HG03280 (cell line): ENCODE measurements around the gene GET4.
"Not testable (repeated sequence)": the region's sequence is repeated elsewhere in the genome, so short reads cannot be mapped to it uniquely, and the experiment has no call there.

Experiments used
- ATAC-seq: cut with Tn5 transposase; IDR thresholded peaks from one replicate; pipeline ENCODE4 v1.9.1; 2021; ENCODE audit warnings: mild to moderate bottlenecking, moderate library complexity; ENCODE audit not compliant: unreplicated experiment

The GET4 gene

GRCh38 chr7:845091-845490, 31.3 kb upstream of the GET4 start:
- no peak for ATAC-seq

- no peak for ATAC-seq
Measured at GRCh38 chr7:845731-846130, 30.6 kb upstream of the GET4 start.

DNA sequence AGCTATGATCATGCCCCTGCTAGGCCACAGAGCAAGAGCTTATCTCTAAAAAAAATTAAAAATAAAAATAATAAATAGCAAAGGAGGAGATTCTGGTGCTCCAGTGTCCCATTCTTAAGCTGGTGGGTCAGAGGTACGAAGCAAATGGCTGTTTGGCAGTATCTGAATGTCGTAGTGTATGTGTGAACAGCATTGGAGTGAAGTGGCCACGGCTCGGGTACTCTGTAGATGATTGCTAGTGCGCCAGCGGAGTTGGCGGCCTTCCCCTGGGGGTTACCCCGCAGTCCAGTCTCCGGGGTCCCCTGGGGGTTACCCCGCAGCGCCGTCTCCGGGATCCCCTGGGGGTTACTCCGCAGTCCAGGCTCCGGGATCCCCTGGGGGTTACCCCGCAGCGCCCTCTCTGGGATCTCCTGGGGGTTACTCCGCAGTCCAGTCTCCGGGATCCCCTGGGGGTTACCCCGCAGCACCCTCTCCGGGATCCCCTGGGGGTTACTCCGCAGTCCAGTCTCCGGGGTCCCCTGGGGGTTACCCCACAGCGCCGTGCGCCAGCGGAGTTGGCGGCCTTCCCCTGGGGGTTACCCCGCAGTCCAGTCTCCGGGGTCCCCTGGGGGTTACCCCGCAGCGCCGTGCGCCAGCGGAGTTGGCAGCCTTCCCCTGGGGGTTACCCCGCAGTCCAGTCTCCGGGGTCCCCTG, 29.2 kb upstream of the GET4 start:
- ATAC-seq: not testable (repeated sequence)

DNA sequence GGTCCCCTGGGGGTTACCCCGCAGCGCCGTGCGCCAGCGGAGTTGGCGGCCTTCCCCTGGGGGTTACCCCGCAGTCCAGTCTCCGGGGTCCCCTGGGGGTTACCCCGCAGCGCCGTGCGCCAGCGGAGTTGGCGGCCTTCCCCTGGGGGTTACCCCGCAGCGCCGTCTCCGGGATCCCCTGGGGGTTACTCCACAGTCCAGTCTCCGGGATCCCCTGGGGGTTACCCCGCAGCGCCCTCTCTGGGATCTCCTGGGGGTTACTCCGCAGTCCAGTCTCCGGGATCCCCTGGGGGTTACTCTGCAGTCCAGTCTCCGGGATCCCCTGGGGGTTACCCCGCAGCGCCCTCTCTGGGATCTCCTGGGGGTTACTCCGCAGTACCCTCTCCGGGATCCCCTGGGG, 28.6 kb upstream of the GET4 start:
- ATAC-seq: not testable (repeated sequence)

DNA sequence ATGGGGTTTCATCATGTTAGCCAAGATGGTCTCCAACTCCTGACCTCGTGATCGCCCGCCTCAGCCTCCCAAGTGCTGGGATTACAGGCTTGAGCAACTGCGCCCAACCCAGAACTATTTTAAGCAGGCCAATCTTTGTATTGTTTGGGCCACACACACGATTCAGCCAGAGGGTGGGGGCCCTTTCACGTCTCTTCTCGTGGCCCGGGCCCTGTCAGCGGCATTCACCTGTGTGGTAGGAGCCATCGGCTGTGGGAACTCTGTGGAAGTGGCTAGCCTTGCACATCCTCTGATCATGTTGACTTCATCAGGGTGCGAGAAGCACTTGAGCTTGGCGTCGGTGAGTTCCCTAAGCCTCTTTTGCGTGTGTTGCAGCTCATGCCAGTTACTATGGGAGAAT, 27.2 kb upstream of the GET4 start:
- no peak for ATAC-seq

- ATAC-seq: no peak
Measured at GRCh38 chr7:849781-850180, 26.6 kb upstream of the GET4 start.

DNA sequence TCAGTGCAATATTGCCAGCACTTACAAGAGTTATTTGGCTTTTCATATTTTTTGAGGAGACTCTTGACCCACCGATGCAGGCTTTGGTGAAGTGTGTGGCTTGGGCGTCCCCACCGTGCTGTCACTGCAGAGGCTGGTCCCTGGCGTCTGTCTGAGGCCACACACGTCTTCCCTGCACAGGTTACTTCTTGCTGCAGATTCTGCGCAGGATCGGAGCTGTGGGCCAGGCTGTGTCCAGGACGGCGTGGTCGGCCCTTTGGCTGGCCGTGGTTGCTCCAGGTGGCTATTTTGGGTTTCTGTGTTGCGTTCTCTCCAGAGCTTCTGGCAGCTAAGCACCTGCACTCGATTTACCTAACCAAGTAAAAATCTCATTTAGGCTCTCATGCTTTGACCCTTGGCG, 25.1 kb upstream of the GET4 start:
- no peak for ATAC-seq

- no peak for ATAC-seq
Measured at GRCh38 chr7:853366-854117, 22.8 kb upstream of the GET4 start.

DNA sequence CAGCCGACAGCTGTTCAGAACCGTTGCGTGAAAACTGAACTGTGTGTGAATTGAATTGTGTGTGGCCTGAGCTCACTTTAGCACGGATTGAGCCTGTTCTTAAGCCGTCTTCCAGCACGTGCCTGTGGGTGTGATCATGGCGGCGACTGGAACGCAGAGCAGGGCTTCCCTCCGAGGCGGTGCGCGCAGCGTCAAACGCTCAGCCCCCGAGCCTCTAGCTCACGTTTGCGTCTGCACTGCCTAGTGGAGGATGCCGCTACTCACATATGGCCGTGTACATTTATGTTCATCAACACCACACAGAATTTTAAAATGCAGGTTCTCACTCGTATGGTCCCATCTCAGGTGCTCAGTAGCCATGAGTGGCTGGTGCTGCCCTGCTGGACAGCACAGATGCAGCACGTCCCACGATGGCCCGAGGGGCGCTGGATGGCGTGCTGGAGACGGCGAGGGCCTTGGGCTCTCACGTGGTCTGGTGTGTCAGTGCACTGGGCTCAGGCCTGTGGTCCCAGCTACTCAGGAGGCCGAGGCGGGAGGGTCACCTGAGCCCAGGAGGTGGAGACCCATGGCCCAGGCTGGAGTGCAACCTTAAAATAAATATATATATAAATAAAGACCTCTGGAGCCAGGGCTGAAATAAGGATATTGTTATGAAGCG, 22.1 kb upstream of the GET4 start:
- ATAC-seq: no peak

- no peak for ATAC-seq
Measured at GRCh38 chr7:855686-856369, 20.5 kb upstream of the GET4 start.

- ATAC-seq: no peak
Measured at GRCh38 chr7:856444-857095, 19.8 kb upstream of the GET4 start.

DNA sequence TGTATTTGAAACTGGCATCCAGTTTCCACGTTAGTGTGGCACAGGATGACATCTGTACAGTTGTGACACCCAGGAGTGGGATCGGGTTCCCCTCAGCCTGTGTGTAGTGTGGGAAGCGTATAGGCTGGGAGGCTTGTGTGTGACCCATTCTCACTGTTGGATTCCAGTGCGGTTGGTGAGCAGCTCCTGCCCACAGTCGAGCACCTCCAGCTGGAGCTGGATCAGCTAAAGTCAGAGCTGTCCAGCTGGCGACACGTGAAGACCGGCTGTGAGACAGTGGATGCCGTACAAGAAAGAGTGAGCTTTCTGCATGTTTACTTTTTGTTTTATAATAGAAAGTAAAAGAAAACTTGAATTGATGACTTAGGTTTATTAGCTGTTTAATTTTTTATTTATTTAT, 18.7 kb upstream of the GET4 start:
- ATAC-seq: no peak

GRCh38 chr7:859359-860030, 16.9 kb upstream of the GET4 start:
- no peak for ATAC-seq

DNA sequence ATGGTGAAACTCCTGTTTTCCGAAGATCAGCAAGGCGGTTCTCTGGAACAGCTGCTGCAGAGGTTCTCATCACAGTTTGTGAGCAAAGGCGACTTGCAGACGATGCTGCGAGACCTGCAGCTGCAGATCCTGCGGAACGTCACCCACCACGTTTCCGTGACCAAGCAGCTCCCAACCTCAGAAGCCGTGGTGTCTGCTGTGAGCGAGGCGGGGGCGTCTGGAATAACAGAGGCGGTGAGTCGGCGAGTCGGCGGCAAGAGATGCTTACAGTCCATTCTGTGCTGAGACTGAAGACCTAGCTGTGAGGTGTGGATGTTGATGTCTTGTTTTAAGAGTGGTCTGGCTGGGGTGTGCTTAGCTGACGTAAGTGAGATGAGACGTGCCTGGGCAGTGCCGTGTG, 16.2 kb upstream of the GET4 start:
- ATAC-seq: no peak

DNA sequence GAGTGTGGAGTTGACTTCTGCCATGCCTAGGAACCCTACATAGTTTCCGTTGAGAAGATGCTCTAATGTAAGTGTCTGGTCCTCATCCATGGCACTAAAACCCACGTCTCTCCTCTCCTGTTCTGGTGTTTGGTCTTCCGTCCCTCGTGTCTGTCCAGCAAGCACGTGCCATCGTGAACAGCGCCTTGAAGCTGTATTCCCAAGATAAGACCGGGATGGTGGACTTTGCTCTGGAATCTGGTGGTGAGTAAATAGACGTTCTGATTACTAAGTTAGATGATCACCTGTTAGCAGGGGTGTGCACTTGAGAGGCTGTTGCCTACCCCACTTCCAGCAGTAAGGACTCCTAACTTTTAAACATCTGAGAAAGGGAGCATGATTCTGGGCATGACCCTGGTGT, 15.1 kb upstream of the GET4 start:
- ATAC-seq: no peak

GRCh38 chr7:862157-862556, 14.2 kb upstream of the GET4 start:
- ATAC-seq: no peak

- no peak for ATAC-seq
Measured at GRCh38 chr7:863106-863505, 13.2 kb upstream of the GET4 start.

GRCh38 chr7:865921-866320, 10.4 kb upstream of the GET4 start:
- no peak for ATAC-seq

- ATAC-seq: no peak
Measured at GRCh38 chr7:867001-867405, 9.4 kb upstream of the GET4 start.

DNA sequence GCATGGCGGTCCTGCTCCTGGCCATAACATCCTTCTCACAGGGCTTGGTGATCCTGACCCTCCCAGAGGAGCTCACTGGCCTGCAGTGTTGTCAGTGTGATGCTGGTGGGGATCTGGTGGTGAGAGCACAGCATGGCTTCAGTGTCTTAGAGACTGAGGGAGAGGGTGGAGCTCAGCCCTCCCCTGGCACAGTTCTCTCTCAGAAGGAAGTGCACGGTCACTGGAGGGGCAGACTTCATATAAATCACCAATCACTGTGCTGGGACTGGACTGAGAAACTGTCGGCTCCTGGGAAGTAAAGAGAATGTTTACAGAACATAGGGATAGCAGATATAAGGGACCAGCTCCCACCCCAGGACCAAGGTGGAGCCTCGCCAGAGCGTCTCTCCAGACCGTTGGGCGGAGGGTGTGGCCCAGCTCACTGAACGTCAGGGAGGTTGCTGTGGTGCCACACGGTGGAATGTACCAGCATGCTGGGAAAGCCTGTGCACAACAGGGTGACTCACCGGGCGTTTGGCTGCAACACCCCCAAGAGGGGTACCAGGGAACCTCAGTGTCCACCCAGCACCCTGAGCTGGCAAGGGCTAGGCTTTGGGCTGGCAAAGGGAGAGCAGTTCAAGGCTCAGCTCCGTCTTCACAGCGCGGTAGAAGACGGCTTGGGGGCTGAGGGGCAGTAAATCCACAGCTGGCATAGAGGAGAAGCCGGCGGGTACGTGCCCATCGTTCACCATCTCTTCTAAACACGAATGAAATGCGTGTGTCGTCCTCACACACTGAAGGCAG, 8.8 kb upstream of the GET4 start:
- no peak for ATAC-seq
